ENCODE results near the gene MIEF1. TPM values are rescaled to one million over a fixed set of nuclear protein-coding genes. Genes with fewer than 3 reads are reported as not detected.

MIEF1 gene
- total and polyA plus RNA-seq, 4 donors = 7.1 to 28.9 (median 17.4) TPM

GRCh38 chr22:39513791-39514190, 11.7 kb downstream of the MIEF1 start:
- Histone ChIP-seq H3K36me3 (ENCODE audit: control insufficient read depth in 4 of 4, insufficient read depth in 4 of 4, low read length in 4 of 4) (peaks cover 17 to 49% (median 34%) of the 10 kb centered on the region in 4 donors), H3K9me3 (ENCODE audit: control insufficient read depth in 4 of 4, insufficient read depth in 3 of 4, low read length in 3 of 4) (no peaks in the 10 kb centered on the region), H3K4me3 (no peak overlapping the region), H3K27me3 (ENCODE audit: control insufficient read depth in 3 of 3, insufficient read depth in 3 of 3, low read length in 2 of 3) (no peaks in the 10 kb centered on the region), H3K27ac (ENCODE audit: low read depth in 1 of 2, low read length in 1 of 2) (no peak overlapping the region), H3K9ac (ENCODE audit: insufficient read depth in 1 of 2, low read length in 2 of 2) (no peak overlapping the region), H3K4me1 (ENCODE audit: control insufficient read depth in 5 of 5, insufficient read depth in 5 of 5, low read length in 5 of 5) (peaks cover 0 to 9% (median 2%) of the 10 kb centered on the region in 5 donors)
- 86 to 88% methylated on average over 18 of the region's 18 CpGs for WGBS, 2 donors
- TF ChIP-seq, protein P1, sequence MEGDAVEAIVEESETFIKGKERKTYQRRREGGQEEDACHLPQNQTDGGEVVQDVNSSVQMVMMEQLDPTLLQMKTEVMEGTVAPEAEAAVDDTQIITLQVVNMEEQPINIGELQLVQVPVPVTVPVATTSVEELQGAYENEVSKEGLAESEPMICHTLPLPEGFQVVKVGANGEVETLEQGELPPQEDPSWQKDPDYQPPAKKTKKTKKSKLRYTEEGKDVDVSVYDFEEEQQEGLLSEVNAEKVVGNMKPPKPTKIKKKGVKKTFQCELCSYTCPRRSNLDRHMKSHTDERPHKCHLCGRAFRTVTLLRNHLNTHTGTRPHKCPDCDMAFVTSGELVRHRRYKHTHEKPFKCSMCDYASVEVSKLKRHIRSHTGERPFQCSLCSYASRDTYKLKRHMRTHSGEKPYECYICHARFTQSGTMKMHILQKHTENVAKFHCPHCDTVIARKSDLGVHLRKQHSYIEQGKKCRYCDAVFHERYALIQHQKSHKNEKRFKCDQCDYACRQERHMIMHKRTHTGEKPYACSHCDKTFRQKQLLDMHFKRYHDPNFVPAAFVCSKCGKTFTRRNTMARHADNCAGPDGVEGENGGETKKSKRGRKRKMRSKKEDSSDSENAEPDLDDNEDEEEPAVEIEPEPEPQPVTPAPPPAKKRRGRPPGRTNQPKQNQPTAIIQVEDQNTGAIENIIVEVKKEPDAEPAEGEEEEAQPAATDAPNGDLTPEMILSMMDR (IDR thresholded peaks at IDR 0.05; ENCODE audit: control extremely low read depth, extremely low read depth) = no peak
- ATAC-seq (ENCODE audit: insufficient read depth, low FRiP score) (no peak), DNase-seq (no peak)

GRCh38 chr22:39514373-39514973, 12.4 kb downstream of the MIEF1 start:
- no peak overlapping the region for H3K9ac ChIP-seq (ENCODE audit: insufficient read depth in 1 of 2, low read length in 2 of 2)
- H3K4me1 ChIP-seq (ENCODE audit: control insufficient read depth in 5 of 5, insufficient read depth in 5 of 5, low read length in 5 of 5) = peaks cover 0 to 15% (median 3%) of the 10 kb centered on the region in 5 donors
- no peaks in the 10 kb centered on the region for H3K27me3 ChIP-seq (ENCODE audit: control insufficient read depth in 3 of 3, insufficient read depth in 3 of 3, low read length in 2 of 3)
- no peak overlapping the region for H3K4me3 ChIP-seq
- peak in 2 of 3 donors; percentile 59 to 63 for DNase-seq
- no peak overlapping the region for H3K27ac ChIP-seq (ENCODE audit: low read depth in 1 of 2, low read length in 1 of 2)
- H3K9me3 ChIP-seq (ENCODE audit: control insufficient read depth in 4 of 4, insufficient read depth in 3 of 4, low read length in 3 of 4) = no peaks in the 10 kb centered on the region
- TF ChIP-seq, protein P1 (IDR thresholded peaks at IDR 0.05; ENCODE audit: control extremely low read depth, extremely low read depth) = peak; percentile 56
- 49 to 59% methylated on average over 8 of the region's 8 CpGs for WGBS, 2 donors
- ATAC-seq (ENCODE audit: insufficient read depth, low FRiP score) = no peak
- peaks cover 13 to 43% (median 33%) of the 10 kb centered on the region in 4 donors for H3K36me3 ChIP-seq (ENCODE audit: control insufficient read depth in 4 of 4, insufficient read depth in 4 of 4, low read length in 4 of 4)

DNA sequence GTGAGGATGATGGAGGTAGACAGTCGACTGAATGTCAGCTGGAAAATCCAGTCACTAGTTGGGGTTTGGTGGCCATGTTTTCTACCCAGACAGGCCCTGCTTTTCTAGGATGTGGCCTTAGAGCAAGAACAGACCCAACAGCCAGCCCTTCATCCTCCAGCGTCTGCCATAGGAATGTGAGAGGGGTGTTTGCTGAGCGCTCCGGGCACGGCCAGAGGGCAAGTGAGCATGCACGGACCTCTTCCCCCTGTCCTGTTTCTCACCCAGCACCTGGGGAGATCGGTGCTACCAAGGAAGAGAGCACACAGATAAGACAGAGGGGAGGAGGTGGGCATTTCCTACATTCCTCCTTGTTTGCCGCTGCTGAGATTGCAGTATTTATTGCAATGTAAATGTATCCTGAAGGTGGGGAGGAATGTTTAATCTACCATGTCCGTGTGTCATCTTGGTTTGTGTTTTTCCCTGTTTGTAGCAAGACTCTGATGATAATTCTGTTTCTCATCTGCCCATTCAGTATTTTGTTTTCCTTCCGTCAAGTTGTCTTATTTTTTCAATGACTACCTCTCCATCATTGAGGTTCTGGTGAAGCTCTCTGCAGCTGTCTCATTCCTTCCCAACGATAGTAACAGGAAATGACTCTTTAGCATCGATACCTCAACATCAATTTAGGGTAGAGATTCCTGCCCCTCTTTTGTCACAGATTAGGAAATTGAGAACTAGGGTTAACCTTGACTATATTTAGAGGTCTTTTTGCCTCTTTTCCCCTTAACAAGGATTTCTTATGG, 13.4 kb downstream of the MIEF1 start:
- Histone ChIP-seq H3K9ac (ENCODE audit: insufficient read depth in 1 of 2, low read length in 2 of 2) (no peak overlapping the region), H3K4me1 (ENCODE audit: control insufficient read depth in 5 of 5, insufficient read depth in 5 of 5, low read length in 5 of 5) (peaks cover 0 to 15% (median 3%) of the 10 kb centered on the region in 5 donors), H3K4me3 (no peak overlapping the region), H3K27ac (ENCODE audit: low read depth in 1 of 2, low read length in 1 of 2) (no peak overlapping the region), H3K27me3 (ENCODE audit: control insufficient read depth in 3 of 3, insufficient read depth in 3 of 3, low read length in 2 of 3) (no peaks in the 10 kb centered on the region), H3K9me3 (ENCODE audit: control insufficient read depth in 4 of 4, insufficient read depth in 3 of 4, low read length in 3 of 4) (no peaks in the 10 kb centered on the region), H3K36me3 (ENCODE audit: control insufficient read depth in 4 of 4, insufficient read depth in 4 of 4, low read length in 4 of 4) (peaks cover 10 to 38% (median 30%) of the 10 kb centered on the region in 4 donors)
- no peak for DNase-seq
- 89 to 93% methylated on average over 12 of the region's 12 CpGs for WGBS, 2 donors
- TF ChIP-seq, protein P1 (IDR thresholded peaks at IDR 0.05; ENCODE audit: control extremely low read depth, extremely low read depth) = no peak
- ATAC-seq (ENCODE audit: insufficient read depth, low FRiP score) = no peak
